Gastroesophageal sphincter (tissue), 3 donors: ENCODE results near the gene RNU6-8.

ENCODE experiments used
- EP300 ChIP-seq: sonication (generic); formaldehyde crosslinking; IDR thresholded peaks from one replicate; pipeline ENCODE4 v1.6.1; 2017; ENCODE audit warnings: antibody characterized with exemption, mild to moderate bottlenecking
- TF ChIP-seq, protein P1 (sequence below), 4 experiments: fragments of 200-600 bp in 2 of 4; fragments of 450-650 bp in 2 of 4; sonication (generic) in 1 of 4; IDR thresholded peaks; one replicate each; pipeline ENCODE4 v1.5.1; 2017 to 2019; ENCODE audit warnings: antibody characterized with exemption in 4 of 4, mild to moderate bottlenecking in 2 of 4, moderate library complexity in 2 of 4

DNA sequence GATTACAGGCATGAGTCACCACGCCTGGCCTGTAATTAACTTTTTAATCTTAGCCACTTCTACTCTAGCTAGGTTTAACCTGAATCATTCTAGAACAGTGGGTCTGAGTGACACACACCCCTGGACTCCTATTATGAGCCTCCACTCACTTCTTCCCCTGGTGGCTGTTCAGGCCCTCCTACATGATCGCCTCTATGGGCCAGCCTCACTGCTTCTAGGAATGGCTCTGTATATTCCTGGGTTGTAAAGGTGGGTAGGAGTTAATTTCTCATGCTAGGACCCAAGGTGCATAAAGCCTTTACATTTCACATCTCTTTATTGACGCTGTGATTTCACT lies 8.0 kb upstream of the RNU6-8 start:
- TF ChIP-seq, protein P1, sequence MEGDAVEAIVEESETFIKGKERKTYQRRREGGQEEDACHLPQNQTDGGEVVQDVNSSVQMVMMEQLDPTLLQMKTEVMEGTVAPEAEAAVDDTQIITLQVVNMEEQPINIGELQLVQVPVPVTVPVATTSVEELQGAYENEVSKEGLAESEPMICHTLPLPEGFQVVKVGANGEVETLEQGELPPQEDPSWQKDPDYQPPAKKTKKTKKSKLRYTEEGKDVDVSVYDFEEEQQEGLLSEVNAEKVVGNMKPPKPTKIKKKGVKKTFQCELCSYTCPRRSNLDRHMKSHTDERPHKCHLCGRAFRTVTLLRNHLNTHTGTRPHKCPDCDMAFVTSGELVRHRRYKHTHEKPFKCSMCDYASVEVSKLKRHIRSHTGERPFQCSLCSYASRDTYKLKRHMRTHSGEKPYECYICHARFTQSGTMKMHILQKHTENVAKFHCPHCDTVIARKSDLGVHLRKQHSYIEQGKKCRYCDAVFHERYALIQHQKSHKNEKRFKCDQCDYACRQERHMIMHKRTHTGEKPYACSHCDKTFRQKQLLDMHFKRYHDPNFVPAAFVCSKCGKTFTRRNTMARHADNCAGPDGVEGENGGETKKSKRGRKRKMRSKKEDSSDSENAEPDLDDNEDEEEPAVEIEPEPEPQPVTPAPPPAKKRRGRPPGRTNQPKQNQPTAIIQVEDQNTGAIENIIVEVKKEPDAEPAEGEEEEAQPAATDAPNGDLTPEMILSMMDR (IDR thresholded peaks at IDR 0.05), result no peak
- no peak for TF ChIP-seq EP300
